HG02852 (cell line): ENCODE results near the gene APOL2.
"Not testable (repeated sequence)": the region's sequence is repeated elsewhere in the genome, so short reads cannot be mapped to it uniquely, and the experiment has no call there.

Experiments
- ATAC-seq: cut with Tn5 transposase; IDR thresholded peaks from one replicate; pipeline ENCODE4 v1.9.1; 2021; ENCODE audit warnings: mild to moderate bottlenecking, moderate library complexity; ENCODE audit not compliant: unreplicated experiment

APOL2 gene

GRCh38 chr22:36202906-36203305 is 36.4 kb downstream of the APOL2 start:
- ATAC-seq, result not testable (repeated sequence)

- no peak for ATAC-seq
Measured at GRCh38 chr22:36201630-36202319, 37.6 kb downstream of the APOL2 start, which contains the start of gene APOL4. TSS of gene APOL4 (minus strand) at chr22:36201809. CDS start at chr22:36201734, 75 bp downstream.

GRCh38 chr22:36201025-36201424 is 38.3 kb downstream of the APOL2 start:
- ATAC-seq, result not testable (repeated sequence)

GRCh38 chr22:36199001-36199551 is 40.3 kb downstream of the APOL2 start:
- no peak for ATAC-seq

GRCh38 chr22:36198536-36198935 is 40.8 kb downstream of the APOL2 start:
- no peak for ATAC-seq

DNA sequence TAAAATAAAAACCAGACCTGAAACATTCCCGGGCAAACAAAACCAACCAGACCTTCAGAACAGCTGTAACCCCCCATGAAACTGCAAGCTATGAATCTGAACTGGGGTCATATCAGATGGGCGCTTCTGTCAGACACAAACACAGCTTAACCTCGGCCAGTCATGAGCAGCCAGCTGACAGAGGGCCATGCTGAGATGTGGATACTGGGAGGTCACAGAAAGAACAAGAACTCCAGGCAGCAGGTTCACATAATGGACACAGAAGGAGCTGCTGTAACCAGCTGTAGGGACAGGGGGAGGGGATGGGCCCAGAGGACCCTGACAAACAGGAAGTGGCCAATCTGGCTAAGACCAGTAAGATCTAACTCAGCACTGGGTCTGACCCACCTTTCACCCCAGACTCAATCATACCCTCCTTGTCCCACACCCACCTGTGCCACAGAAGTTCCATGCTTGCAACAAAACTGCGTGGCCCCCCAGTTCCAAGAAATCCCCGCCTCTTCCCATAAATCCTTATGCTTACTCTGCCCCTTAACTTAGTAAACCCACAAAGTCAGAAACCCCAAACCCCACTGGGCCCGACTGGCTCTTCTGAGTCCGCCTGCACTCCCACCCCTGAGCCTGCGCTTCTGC is 41.7 kb downstream of the APOL2 start:
- no peak for ATAC-seq

DNA sequence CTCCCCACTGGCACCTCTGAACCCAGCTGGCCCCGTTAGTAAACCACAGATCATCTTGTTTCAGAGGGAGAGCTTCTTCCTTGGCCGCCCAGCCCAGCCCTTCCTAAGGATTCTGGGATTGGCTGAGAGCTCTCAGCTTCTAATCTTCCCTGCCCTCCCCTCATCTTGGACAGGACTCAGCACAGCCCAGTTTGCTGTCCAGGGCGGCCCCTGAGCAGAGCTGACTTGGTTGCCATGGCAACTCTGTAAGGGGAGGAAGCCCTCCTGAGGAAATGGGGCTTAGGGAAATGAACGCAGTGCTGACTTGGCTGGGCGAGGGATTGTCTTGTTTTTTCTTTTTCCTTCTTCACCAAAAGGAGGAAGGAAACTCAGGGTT is 42.3 kb downstream of the APOL2 start:
- ATAC-seq, result no peak

- ATAC-seq, result no peak
Measured at GRCh38 chr22:36196254-36197064, 42.9 kb downstream of the APOL2 start.

DNA sequence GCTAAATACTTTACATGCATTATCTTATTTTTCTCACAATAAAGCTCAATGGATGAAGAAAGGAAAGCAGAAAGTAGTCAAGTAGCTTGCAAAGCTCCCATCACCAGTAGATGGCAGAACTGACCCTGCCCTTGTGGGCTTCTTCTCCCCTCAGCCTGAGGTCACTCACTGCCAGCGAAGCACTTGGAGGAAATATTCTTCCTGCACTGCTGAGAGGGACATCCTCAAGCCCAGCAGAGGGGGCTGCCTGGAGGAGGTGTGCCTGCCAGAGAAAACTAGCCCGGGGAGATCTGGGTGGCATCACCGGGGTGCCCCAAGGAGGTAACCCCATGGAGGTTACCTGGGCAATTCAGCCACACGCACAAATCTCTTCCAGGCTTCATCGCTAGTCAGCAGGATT is 44.4 kb downstream of the APOL2 start:
- ATAC-seq, result no peak

DNA sequence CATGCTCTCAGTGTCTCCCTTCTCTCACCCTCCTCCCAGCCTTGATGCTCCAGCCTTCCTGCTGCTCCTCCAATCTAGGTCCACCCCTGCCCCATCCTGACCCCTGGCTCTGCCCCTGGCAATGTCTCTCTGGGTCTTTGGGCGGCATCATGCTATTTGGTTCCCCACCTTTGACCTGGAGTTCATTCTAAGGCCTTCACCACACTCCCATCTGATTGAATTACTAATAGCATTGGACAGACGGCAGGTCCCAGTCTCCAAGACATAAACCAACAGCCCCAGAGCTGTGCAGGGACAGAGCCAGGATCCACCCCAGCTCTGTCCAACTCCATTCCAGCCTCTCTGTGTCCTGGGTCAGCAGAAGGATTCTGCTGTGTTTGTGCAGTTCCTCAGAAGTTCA is 44.9 kb downstream of the APOL2 start:
- no peak for ATAC-seq

- ATAC-seq, result no peak
Measured at GRCh38 chr22:36193577-36193976, 45.8 kb downstream of the APOL2 start.

DNA sequence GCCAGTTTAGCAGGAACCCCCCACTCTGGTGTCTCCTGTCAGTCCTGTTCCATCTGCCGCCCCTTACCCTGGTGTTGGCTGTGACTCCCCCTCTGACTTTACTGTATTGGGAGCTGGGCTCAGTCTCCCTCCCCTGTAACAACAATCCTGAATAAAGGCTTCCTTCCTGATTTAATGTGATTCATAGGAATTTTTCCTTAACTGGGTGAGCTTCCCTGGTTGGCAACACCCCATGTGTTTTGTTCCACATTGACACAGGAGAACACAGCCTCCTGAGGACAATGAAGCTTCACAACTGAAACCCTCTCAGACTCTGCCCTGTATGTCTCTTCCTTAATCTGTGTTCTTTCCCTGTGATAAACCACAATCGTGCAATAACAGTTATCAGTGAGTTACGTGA is 46.2 kb downstream of the APOL2 start:
- no peak for ATAC-seq

DNA sequence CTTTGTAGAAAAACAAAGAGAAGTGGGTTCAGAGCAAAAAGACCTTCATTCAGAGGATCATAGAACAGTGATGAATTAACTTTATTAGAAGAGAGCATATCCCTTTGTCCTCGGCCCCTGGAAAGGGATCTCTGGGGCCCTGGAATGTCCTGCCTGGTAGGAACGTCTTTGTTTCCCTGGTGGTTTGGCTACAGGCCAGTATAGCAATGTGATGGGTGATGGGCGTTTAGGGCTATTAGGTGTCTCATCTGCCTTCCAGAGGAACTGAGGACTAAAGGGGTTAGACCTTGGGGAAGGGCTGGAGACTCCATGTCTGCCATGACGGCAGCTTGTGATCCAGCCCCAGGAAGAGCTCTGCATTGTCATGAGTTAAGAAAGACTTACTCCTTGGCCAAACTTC is 46.8 kb downstream of the APOL2 start:
- no peak for ATAC-seq

DNA sequence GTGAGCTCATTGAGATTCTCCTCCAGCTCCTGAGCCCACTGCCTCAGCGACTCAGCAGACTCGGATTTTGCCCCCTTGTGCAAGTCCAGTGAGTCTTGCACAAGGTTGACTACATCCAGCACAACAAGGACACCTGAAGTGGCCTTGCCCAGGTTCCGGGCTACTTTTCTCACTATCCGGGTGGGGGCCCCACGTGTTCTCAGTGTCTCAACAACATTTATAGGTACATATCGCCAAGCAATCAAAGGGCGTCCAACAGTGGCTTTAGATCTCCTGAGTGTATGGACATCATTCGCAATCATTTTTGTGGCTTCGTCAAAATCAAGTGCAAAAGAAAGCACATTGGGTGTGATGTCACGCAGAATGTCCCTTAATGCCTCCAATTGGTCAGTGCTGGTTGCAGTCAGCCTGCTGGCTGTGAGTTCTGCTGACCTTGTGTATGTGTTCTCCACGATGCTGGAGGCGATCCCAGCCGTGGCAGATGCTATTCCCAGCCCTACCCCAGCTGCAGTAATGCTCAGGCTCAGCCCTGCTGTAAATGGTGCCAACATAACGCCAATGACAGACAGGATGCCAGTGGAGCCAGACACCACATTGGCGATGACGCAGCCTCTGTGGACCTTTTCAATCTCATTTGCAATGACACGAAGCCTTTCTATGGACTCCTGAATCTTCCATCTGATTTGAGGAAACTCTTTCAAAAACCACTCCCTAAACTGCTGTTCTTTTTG is 48.1 kb downstream of the APOL2 start:
- no peak for ATAC-seq

DNA sequence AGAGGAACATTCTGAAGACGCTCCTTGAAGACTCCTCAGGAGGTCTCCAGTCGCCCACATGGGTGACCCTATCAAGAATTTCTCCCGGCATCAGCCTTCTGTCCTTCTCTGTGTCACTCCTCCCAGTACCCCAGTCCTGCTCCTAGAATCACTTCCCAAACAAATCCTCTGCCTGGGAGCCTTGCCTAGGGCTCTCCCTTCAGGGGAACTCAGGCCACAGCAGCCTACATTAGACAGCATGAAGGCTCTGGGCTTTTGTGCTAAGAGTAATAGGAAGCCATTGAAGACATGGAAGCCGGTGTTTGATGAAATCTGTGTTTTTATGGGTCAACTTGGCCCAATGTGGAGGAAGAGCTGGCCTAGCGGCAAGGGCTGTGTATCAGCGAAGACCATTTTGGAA is 51.5 kb downstream of the APOL2 start:
- not testable (repeated sequence) for ATAC-seq

DNA sequence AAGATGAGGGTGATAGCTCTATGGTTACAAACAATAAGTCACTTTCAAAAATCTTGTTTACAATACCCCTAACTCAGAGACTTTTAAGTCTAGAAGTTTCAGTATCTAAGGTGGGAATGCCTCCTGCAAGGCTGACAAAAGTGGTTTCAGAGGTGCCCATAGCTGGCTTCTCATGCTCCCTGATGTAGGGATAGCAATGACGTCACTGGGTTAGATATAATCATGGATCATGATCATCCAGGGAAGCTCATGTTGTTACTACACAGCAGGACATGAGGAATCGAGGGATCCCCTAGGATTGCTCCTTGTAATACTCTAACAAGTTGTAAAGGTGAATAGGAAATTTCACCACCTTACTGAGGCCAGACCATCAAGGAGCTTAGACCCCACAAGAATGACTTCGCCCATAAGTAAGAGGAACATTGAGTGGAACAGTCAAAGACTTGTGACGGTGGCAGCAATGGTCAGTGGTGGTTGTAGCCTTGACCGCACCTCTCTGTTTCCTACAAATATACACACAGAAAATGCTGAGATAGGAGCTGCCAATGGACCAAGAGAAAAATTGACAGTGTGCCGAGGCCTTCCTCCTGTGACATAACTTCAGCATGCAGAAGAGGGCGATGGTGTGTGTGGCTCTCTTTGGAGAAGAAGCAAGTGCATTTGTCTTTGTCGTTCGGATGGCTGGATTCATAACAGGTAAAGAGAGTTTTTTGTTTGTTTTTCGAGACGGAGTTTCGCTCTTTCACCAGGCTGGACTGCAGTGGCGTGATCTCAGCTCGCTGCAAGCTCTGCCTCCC is 53.3 kb downstream of the APOL2 start:
- ATAC-seq, result no peak

DNA sequence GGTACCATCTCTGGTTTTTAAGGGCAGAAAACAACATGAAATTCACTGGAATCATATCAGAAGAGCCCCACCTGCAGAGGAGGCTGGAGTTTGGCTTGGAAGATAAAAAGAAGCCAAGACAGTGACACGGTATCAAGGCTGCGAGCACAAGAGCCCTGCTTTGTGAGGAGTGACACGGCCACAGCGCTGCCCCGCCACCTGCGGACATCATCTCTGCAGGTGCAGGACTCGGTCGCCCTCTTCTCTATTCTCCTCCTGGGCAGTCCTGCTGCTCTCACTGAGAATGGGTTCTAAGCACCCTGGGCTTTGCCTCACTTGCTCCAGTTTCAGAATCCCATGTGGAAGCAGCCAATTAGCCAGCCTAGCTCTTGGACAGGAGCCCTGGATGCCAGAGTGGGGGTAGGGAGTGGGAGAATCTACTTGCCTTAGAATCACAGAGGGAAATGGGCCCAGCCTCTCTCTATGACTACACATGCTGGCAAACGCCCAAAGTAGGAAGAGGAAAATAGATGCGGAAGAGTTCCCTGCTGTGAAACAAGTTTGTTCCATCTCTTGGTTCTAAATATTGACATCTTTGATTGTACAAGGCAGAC is 54.8 kb downstream of the APOL2 start:
- no peak for ATAC-seq

DNA sequence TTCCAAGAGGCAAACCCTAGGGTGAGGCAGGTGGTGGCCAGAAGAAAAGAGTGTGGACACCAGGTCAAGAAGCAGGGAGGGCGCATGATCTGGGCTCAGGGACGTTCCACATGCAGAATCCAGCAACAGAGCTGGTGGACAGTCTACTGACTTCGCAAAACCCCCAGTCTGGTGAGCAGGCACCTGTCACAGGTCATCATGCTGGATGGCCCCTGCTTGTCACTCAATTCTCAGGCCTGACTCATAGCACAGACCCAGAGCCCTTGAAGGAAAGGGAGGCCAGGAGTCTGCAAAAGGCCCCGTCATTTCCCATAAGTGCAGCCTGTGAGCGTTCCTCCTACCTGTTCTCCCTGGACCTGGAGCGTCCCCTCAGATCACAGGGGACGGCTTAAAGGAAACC is 55.9 kb downstream of the APOL2 start:
- ATAC-seq, result no peak

DNA sequence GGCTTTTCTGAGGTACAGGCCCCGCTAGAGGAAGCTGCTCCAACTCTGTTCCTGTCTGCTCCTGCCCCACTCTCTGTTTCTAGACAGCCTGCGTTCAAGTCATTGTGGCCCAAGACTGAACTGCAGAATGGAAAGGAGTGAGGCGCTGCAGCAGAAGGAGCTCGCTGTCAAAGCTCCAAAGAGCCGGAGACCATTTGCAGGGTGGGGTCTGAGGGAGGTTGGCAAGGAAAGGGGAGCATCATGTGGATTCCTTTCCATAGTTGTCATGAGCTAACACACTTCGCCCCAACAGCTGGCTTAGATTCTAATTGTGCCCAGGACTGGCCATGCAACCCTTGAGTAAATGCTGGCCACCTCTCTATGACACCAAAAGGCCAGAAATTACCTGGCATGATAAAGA is 56.5 kb downstream of the APOL2 start:
- ATAC-seq, result no peak

GRCh38 chr22:36182056-36182455 is 57.3 kb downstream of the APOL2 start:
- no peak for ATAC-seq
